RCC 7860 (cell line): Measurements from ENCODE around the gene COLEC12.
A peak's percentile ranks its signal among the peaks of the same experiment; 100 is the strongest.
"Not testable (repeated sequence)": the region's sequence is repeated elsewhere in the genome, so short reads cannot be mapped to it uniquely, and the experiment has no call there.

Source experiments
- DNase-seq: peaks from one replicate; pipeline ENCODE4 v3.0.0-alpha.2; 2015; ENCODE audit warnings: low spot score
- FAIRE-seq: peaks from 2 replicates; lab custom pipeline; 2012; peaks lifted over from hg19 to GRCh38; lab: Jason Lieb, UNC

Gene COLEC12

GRCh38 chr18:415617-416612, 84.6 kb downstream of the COLEC12 start:
- peak; percentile 86 for DNase-seq
- FAIRE-seq = peak; percentile 91

DNA sequence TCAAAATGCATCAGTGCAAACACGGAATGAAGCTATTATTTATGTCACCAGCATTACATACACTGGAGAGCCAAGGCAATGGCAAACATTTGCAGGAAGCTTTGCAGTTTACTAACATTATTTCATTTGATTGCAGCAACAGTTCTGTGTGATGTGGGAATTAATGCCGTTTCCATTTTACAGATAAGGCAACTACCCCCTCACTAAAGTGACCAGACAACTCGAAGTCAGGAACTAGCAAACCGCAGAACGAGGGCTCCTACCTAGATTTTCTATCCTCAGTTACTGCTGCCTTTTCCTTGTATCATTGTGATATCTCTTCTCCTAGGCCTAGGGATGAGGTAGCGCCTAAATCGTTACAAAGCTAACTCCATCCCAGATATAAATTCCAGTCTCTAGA, 85.5 kb downstream of the COLEC12 start:
- no peak for DNase-seq
- FAIRE-seq = no peak

GRCh38 chr18:413233-413632, 87.3 kb downstream of the COLEC12 start:
- FAIRE-seq (no peak), DNase-seq (peak; percentile 8)

DNA sequence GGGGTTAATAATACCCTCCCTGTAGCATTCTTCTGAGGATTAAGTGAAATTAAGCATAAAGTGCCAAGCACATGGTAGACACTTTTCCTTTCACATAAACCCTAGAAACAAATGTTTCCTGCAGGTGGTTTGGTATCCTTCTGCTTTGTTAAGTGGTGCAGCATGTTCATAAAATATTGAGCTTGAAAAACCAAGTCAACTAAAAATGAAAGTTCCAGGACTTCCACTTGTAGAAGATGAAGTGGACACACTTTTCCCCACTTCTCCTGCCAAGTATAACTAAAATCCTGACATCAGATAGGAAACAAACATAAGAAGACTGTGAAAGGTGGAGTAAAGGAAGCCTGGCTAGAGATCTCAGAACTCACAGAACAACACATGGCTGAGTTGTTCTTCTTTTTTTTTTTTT, 90.5 kb downstream of the COLEC12 start:
- FAIRE-seq (no peak), DNase-seq (no peak)

- DNase-seq = no peak
- no peak for FAIRE-seq
These were observed 92.1 kb downstream of the COLEC12 start for GRCh38 chr18:408367-408766.

- no peak for FAIRE-seq
These were observed 92.8 kb downstream of the COLEC12 start for GRCh38 chr18:407626-408224.

GRCh38 chr18:407191-407590, 93.3 kb downstream of the COLEC12 start:
- DNase-seq = no peak
- no peak for FAIRE-seq

More at GRCh38 chr18:407626-408224, 92.8 kb downstream of the COLEC12 start:
- DNase-seq = no peak

DNA sequence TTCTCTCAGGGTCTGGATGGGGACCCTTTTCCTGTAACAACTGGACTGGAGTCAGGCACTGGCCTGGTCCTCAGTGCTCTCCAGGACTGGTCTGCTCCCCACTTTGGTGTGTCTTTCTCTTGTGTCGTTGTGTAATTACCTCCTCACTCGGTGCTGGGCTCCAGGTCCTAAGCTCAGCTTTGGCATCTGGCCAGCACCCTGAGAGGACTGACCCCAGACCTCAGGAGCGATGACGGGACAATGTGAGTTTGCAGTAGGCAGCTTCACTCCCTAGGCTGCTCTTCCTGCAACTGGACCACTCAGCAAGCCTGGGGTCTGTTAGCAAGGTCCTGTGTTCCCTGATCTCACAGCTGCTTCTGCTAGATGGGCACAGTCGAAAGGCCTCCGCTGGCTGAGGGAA, 93.8 kb downstream of the COLEC12 start:
- FAIRE-seq = no peak
- no peak for DNase-seq

DNA sequence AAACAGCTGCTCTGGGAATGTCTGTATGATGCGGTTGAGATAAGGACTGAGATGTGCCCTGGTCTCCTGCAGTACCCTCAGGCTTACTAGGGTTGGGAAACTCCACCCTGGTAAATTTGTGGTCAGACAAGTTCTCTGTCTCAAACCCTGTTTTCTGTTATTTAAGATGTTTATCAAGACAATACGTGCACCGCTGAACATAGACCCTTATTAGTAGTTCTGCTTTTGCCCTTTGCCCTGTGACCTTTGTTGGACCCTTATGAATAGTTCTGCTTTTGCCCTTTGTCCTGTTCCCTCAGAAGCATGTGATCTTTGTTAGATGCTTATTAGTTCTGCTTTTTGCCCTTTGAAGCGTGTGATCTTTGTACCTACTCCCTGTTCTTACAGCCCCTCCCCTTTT, 95.5 kb downstream of the COLEC12 start:
- FAIRE-seq, DNase-seq: not testable (repeated sequence)

- FAIRE-seq = no peak
- DNase-seq = no peak
These were observed 96.4 kb downstream of the COLEC12 start for GRCh38 chr18:404061-404636.

DNA sequence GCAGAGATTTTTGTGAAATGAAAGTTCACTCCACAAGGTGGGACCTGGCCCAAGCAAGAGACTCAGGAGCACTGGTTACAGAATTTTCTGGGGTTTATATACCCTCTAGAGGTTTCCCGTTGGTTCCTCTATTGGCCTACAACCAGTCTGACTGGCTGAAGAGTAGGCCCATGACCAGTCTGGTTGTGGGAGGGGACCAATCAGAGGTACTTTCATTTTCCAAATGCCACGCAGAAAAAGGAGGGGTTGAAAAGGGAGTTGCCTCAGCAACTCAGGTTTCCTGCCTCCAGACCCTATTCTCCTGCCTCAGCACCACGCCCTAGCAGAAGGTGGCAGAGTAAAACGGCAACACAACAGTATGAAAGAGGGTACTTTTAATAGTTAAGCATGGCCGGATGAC, 98.4 kb downstream of the COLEC12 start:
- FAIRE-seq (no peak), DNase-seq (no peak)

DNA sequence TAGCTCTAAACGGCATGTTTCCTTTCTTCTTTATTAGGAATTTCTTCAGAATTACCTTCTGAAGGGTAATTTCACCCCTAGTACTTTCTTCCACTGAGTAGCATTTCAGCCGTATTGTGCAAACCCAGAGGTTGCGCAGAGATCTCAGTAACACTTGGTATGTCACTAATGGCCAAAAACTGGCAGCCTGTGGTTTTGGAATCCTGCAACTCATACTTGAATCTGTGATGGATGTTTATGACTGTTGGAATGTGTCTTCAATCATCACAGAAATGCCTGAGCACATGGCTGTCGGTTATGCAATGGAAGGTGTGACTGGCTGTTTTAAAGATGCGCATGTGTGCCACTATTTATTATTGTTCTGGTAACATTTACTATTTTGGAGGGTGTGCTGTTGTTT, 100.0 kb downstream of the COLEC12 start:
- DNase-seq = no peak
- no peak for FAIRE-seq

DNA sequence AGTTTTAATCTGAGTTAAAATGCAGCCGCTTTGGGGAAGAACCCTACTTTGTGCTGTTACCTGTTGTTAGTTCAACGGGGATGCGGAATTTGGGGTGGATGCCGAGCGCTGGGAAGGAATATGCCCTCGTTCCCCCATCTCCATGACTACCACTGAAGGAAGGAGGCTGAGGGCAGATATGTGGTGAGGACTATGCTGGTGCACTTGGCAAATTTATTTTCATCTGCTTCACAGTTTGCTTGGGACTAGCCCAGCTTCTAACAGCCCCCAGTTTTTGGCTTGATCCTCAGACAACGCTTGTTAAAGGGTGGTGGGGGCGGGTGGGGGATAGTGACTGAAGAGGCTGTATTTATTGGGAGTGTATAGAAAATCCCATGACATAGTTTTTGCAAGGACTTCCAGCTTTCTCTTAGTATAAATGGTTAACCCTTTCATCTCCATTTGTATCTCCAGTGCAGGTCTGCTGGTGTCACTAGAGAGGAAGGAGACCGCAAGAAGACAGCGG, 100.8 kb downstream of the COLEC12 start:
- DNase-seq = no peak
- FAIRE-seq = no peak

DNA sequence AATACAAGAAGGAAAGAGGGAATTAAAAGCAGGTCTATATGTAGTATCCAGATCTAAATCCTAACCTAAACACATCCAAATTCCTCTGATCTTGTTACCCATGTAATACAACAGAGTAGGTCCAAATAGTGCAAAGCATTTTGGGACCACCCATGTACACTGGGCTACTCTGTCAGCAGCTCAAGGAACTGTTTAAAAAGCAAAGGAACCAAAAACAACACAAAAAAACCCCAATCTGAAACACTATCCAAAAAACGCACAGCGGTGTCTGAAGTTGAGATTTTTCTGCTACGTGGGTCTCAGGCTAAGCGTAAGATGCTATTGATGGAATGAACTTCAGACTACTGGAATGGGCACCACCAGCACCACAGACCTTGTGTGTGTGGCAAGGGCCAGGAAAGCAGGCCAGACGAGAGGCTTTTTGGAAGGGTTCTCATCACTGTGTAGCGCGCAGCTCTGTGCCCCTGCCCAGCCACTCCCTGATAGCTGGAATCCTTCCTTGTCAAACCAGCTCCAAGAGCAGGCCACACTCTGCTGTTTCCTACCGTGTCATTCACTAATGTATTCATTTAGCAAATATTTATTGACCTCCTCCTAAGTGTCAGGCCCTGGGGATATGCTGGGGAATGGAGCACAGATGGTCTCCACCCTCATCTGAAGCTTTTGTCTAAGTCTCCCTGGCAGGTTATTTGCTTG, 101.4 kb downstream of the COLEC12 start:
- FAIRE-seq (no peak), DNase-seq (no peak)

DNA sequence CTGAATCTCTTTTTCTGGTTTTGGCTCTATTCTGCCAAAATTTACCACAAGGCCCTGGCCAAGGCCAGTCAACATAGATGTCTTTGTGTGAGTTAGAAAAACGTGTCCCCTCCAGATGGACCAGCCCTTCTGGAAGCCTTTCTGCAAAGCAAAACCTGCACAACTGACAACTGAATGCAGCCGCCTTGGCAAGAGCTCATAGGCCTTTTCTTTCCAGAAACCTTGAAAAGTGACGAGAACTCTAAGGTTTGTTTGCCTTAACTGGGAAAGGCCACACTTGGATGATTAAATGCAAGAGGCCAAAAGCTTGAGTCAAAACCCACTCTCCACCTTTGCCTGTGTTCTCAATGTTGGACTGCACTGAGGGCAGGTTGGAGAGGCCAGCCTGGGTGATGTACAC, 103.9 kb downstream of the COLEC12 start:
- DNase-seq (no peak), FAIRE-seq (no peak)

GRCh38 chr18:396251-396555, 104.3 kb downstream of the COLEC12 start:
- FAIRE-seq (no peak), DNase-seq (no peak)

GRCh38 chr18:395456-396250, 104.8 kb downstream of the COLEC12 start:
- DNase-seq = no peak
- no peak for FAIRE-seq

GRCh38 chr18:394987-395362, 105.5 kb downstream of the COLEC12 start:
- no peak for FAIRE-seq
- no peak for DNase-seq

- DNase-seq = no peak
- FAIRE-seq = no peak
These were observed 106.1 kb downstream of the COLEC12 start for GRCh38 chr18:394262-394986.

DNA sequence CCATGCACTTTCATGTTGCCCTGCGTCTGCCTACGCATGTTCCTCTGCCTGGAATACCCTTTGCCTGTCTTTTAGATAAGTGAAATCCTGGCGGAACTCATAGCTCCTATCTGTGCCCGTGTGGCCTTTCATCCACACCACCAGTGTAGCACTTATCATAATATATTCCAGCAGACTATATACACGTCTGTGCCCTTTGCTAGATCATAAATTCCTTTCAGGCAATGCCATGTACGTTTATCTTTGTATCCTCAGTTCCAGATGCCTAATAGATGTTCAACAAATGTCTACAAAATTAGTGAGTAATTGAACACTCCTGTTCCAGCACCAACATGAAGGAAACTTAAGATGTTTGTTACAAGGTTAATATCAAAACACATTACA, 106.9 kb downstream of the COLEC12 start:
- FAIRE-seq = no peak
- DNase-seq = no peak
